SK-N-SH (cell line): ENCODE data around the gene SLC19A3. TPM values are rescaled to one million over a fixed set of nuclear protein-coding genes. Genes with fewer than 3 reads are reported as not detected.

ENCODE experiments used
- CTCF ChIA-PET: fragments of 300-600, 350-600 bp; formaldehyde crosslinking; extraction: SDS; loops from one replicate; lab custom pipeline; 2021; lab: Yijun Ruan, JAX
- POLR2A ChIA-PET: fragments of 350-600 bp; sonication (Branson Sonifier 250); formaldehyde crosslinking; extraction: SDS; loops from one replicate; lab custom pipeline; 2020; ENCODE audit warnings: antibody characterized with exemption, inconsistent platforms; lab: Yijun Ruan, JAX
- DNase-seq: peaks from one replicate; pipeline ENCODE4 v3.0.0; 2012
- H2AFZ ChIP-seq: fragments of 200-600 bp; sonication (generic); 2 replicates; pipeline ENCODE4 v1.8.1; 2016; ENCODE audit warnings: antibody characterized with exemption, mild to moderate bottlenecking, low read depth
- H3F3A ChIP-seq: fragments of 200-600 bp; sonication (generic); replicated peaks from 2 replicates; pipeline ENCODE3; 2016; ENCODE audit warnings: antibody characterized with exemption, mild to moderate bottlenecking; ENCODE audit not compliant: insufficient read depth
- H3K27ac ChIP-seq, 2 experiments: fragments of 200-500 bp in 1 of 2; fragments of 200-600 bp in 1 of 2; sonication (Bioruptor generic) in 1 of 2; sonication (generic), shearing (Covaris generic) in 1 of 2; 2 replicates each; pipeline versions ENCODE4 v1.5.1 to v1.6.1; 2014 to 2016; ENCODE audit warnings: low read depth in 2 of 2, inconsistent platforms in 1 of 2, low read length in 1 of 2, mild to moderate bottlenecking in 1 of 2, mixed read lengths in 1 of 2
- H3K27me3 ChIP-seq: fragments of 200-600 bp; sonication (generic), shearing (Covaris generic); 2 replicates; pipeline ENCODE4 v1.6.1; 2016; ENCODE audit warnings: mixed run types; ENCODE audit not compliant: insufficient read depth
- H3K36me3 ChIP-seq, 2 experiments: fragments of 200-500 bp in 1 of 2; fragments of 200-600 bp in 1 of 2; sonication (Bioruptor generic) in 1 of 2; sonication (generic) in 1 of 2; replicated peaks in 1 of 2; 2 replicates each; pipeline versions ENCODE3 to v1.5.1; 2014 to 2016; ENCODE audit warnings: low read length in 1 of 2, mild to moderate bottlenecking in 1 of 2; ENCODE audit not compliant: insufficient read depth in 2 of 2, control insufficient read depth in 1 of 2
- H3K4me1 ChIP-seq, 2 experiments: fragments of 200-500 bp in 1 of 2; fragments of 200-600 bp in 1 of 2; sonication (Bioruptor generic) in 1 of 2; sonication (generic), shearing (Covaris generic) in 1 of 2; 2 replicates each; pipeline versions ENCODE4 v1.5.1 to v1.6.1; 2014 to 2016; ENCODE audit warnings: low read depth in 1 of 2, low read length in 1 of 2, mixed run types in 1 of 2; ENCODE audit not compliant: insufficient read depth in 2 of 2, control insufficient read depth in 1 of 2
- H3K4me2 ChIP-seq: fragments of 200-600 bp; sonication (generic), shearing (Covaris generic); 2 replicates; pipeline ENCODE4 v1.6.1; 2017; ENCODE audit warnings: mixed run types
- H3K4me3 ChIP-seq, 2 experiments: fragments of 200-500 bp in 1 of 2; fragments of 200-600 bp in 1 of 2; sonication (Bioruptor generic) in 1 of 2; sonication (generic), shearing (Covaris generic) in 1 of 2; 2 replicates each; pipeline versions ENCODE4 v1.5.1 to v1.8.1; 2014 to 2016; ENCODE audit warnings: low read depth in 2 of 2, inconsistent platforms in 1 of 2, low read length in 1 of 2, mild to moderate bottlenecking in 1 of 2, mixed read lengths in 1 of 2, moderate library complexity in 1 of 2
- H3K79me2 ChIP-seq: fragments of 200-600 bp; sonication (generic); 2 replicates; pipeline ENCODE4 v1.8.1; 2017; ENCODE audit warnings: mild to moderate bottlenecking; ENCODE audit not compliant: insufficient read depth
- H3K9ac ChIP-seq: fragments of 200-600 bp; sonication (generic); 2 replicates; pipeline ENCODE4 v1.6.1; 2017; ENCODE audit warnings: mixed run types
- H3K9me2 ChIP-seq: fragments of 200-600 bp; sonication (generic); 2 replicates; pipeline ENCODE4 v1.6.1; 2017; ENCODE audit warnings: mixed run types
- H3K9me3 ChIP-seq: fragments of 200-600 bp; sonication (generic); 2 replicates; pipeline ENCODE4 v1.6.1; 2017; ENCODE audit warnings: mixed run types, mild to moderate bottlenecking, moderate library complexity
- H4K20me1 ChIP-seq: fragments of 200-600 bp; sonication (generic); 2 replicates; pipeline ENCODE4 v1.6.1; 2017; ENCODE audit warnings: mild to moderate bottlenecking, mixed run types; ENCODE audit not compliant: insufficient read depth
- ELF1 ChIP-seq: IDR thresholded peaks from 2 replicates; pipeline ENCODE4 v1.4.0; 2012
- EP300 ChIP-seq, 2 experiments: IDR thresholded peaks; 2 replicates each; pipeline versions ENCODE4 v1.4.0 to v1.6.1; 2012; ENCODE audit warnings: borderline replicate concordance in 1 of 2, low read depth in 1 of 2, low read length in 1 of 2
- EZH2phosphoT487 ChIP-seq: fragments of 200-600 bp; sonication (generic); IDR thresholded peaks from 2 replicates; pipeline ENCODE4 v1.6.1; 2017; ENCODE audit warnings: low read depth, mixed run types, mild to moderate bottlenecking, antibody characterized with exemption, moderate library complexity, borderline replicate concordance
- FOSL2 ChIP-seq: IDR thresholded peaks from 2 replicates; pipeline ENCODE4 v1.4.0; 2012; ENCODE audit warnings: low read depth, mild to moderate bottlenecking, moderate library complexity, borderline replicate concordance
- GABPA ChIP-seq: IDR thresholded peaks from 2 replicates; pipeline ENCODE4 v1.4.0; 2012; ENCODE audit warnings: low read depth, mild to moderate bottlenecking
- GATA2 ChIP-seq: sonication (generic); formaldehyde crosslinking; IDR thresholded peaks from 2 replicates; pipeline ENCODE4 v1.5.0; 2020; ENCODE audit warnings: mild to moderate bottlenecking, missing genetic modification reagents
- MXI1 ChIP-seq: IDR thresholded peaks from 2 replicates; pipeline ENCODE4 v1.6.1; 2012; ENCODE audit warnings: mild to moderate bottlenecking, low read depth, low read length, improper control_type of control experiment
- NFIC ChIP-seq: IDR thresholded peaks from 2 replicates; pipeline ENCODE4 v1.4.0; 2012; ENCODE audit warnings: borderline replicate concordance
- NRF1 ChIP-seq: IDR thresholded peaks from 2 replicates; pipeline ENCODE4 v1.6.1; 2012; ENCODE audit warnings: low read depth, mild to moderate bottlenecking, low read length
- POLR2AphosphoS5 ChIP-seq: IDR thresholded peaks from 2 replicates; pipeline ENCODE4 v1.6.1; 2012; ENCODE audit warnings: low read depth, low read length
- RCOR1 ChIP-seq: fragments of 150-350 bp; IDR thresholded peaks from 2 replicates; pipeline ENCODE4 v1.6.1; 2017; ENCODE audit warnings: antibody characterized with exemption, low read length
- TAF1 ChIP-seq: IDR thresholded peaks from 2 replicates; pipeline ENCODE4 v1.6.1; 2012; ENCODE audit warnings: low read depth, mild to moderate bottlenecking, low read length, moderate library complexity, borderline replicate concordance
- TEAD4 ChIP-seq: IDR thresholded peaks from 2 replicates; pipeline ENCODE4 v1.4.0; 2012; ENCODE audit warnings: mild to moderate bottlenecking, borderline replicate concordance; ENCODE audit not compliant: insufficient read depth
- YY1 ChIP-seq: IDR thresholded peaks from 2 replicates; pipeline ENCODE4 v1.4.0; 2012; ENCODE audit warnings: low read depth, mild to moderate bottlenecking
- ZBTB33 ChIP-seq: IDR thresholded peaks from 2 replicates; pipeline ENCODE4 v1.4.0; 2012; ENCODE audit warnings: low read depth, borderline replicate concordance
- WGBS: methylation state at CpG from one replicate; pipeline ENCODE4 v1.1.6; 2017; ENCODE audit warnings: low lambda C conversion rate; 5-methylcytosine and 5-hydroxymethylcytosine counted together
- polyA plus RNA-seq, 3 experiments: library from polyadenylated mRNA; depleted of rRNA; stranded (reverse); fragments of >200 nt; gene quantifications; 2 replicates each; pipeline ENCODE4 v1.2.3, GENCODE V29; 2012
- TF ChIP-seq, protein P1 (sequence below): fragments of 150-350 bp; IDR thresholded peaks from 2 replicates; pipeline ENCODE4 v1.6.1; 2017; ENCODE audit warnings: antibody characterized with exemption, low read length, low read depth, borderline replicate concordance

Gene SLC19A3
- polyA plus RNA-seq, 1 of the 3 experiments (the other 2 are of a cell fraction), result 0.02 TPM

DNA sequence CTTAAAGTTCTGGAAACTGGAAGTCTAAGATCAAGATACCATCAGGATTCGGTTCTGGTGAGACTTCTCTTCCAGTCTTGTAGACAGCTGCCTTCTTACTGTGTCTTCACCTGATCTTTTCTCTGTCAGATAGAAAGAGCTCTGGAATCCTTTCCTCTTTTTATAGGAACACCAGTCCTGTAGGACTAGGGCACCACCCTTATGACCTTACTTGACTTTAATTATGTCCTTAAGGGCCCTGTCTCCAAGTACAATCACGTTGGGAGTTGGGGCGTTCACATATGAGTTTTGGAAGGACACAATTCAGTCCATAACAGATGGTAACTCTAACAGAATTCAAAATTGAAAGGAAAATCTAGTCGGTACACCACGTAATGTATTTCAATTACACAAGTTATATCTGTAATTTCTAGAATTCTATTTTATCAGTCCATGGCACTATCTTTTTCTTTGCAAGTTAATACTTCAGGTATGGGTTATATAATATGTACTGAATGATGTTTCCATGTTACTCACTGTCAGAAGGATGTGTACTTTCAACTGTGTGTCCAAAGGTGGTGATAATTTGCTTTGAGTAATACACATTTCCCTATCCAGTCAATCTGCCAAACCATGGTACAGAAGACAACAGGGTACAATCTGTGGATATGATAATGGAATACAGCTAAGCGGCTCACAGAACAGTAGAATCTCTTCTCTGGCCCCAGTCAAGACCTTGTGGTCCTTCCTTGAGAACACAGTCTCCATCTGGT, 52.5 kb downstream of the SLC19A3 start:
- 24% methylated on average over 6 of the region's 6 CpGs for WGBS
- Histone ChIP-seq H3F3A (no peaks in the 10 kb centered on the region), H3K9me2 (no peaks in the 10 kb centered on the region), H3K27me3 (no peaks in the 10 kb centered on the region), H3K36me3 (no peaks in the 10 kb centered on the region), H3K9ac (no peak overlapping the region), H3K27ac (no peak overlapping the region), H3K4me1 (peaks cover 0 to 5% of the 10 kb centered on the region in 2 experiments; a peak in 1 of 4 replicates), H4K20me1 (no peaks in the 10 kb centered on the region), H3K79me2 (no peaks in the 10 kb centered on the region), H3K9me3 (no peaks in the 10 kb centered on the region), H3K4me3 (no peak overlapping the region), H3K4me2 (no peak overlapping the region)
- ChIA-PET POLR2A (no interaction called here), CTCF (interaction anchor here (1.1 kb wide), 1 partner anchor 101 kb away, joined by 5 read pairs; no protein-coding TSS in a partner anchor)
- no peak for DNase-seq
- no peak for TF ChIP-seq EZH2phosphoT487
- TF ChIP-seq, all 33 proteins: peak for 0
- H2AFZ ChIP-seq, result no peak overlapping the region

GRCh38 chr2:227661827-227662226, 56.0 kb downstream of the SLC19A3 start:
- Histone ChIP-seq H3K4me1 (peaks cover 0 to 5% of the 10 kb centered on the region in 2 experiments; a peak in 1 of 4 replicates), H3F3A (no peaks in the 10 kb centered on the region), H3K27me3 (no peaks in the 10 kb centered on the region), H2AFZ (no peak overlapping the region), H4K20me1 (no peaks in the 10 kb centered on the region), H3K9me3 (no peaks in the 10 kb centered on the region), H3K9me2 (no peaks in the 10 kb centered on the region), H3K79me2 (no peaks in the 10 kb centered on the region), H3K4me2 (no peak overlapping the region), H3K36me3 (no peaks in the 10 kb centered on the region), H3K4me3 (no peak overlapping the region), H3K9ac (no peak overlapping the region), H3K27ac (no peak overlapping the region)
- TF ChIP-seq TEAD4 (no peak), GATA2 (CRISPR knock-in tag) (no peak), EZH2phosphoT487 (no peak), TAF1 (no peak), ZBTB33 (no peak), NFIC (no peak), ELF1 (no peak), EP300 (IDR thresholded peaks at IDR 0.05; ENCODE audit: borderline replicate concordance in 1 of 2, low read depth in 1 of 2, low read length in 1 of 2) (no peak), POLR2AphosphoS5 (no peak), RCOR1 (no peak), NRF1 (no peak), MXI1 (no peak), FOSL2 (no peak), GABPA (no peak), YY1 (no peak)
- TF ChIP-seq, protein P1, sequence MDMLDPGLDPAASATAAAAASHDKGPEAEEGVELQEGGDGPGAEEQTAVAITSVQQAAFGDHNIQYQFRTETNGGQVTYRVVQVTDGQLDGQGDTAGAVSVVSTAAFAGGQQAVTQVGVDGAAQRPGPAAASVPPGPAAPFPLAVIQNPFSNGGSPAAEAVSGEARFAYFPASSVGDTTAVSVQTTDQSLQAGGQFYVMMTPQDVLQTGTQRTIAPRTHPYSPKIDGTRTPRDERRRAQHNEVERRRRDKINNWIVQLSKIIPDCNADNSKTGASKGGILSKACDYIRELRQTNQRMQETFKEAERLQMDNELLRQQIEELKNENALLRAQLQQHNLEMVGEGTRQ, result no peak
- WGBS, result 36% methylated on average over 3 of the region's 3 CpGs
- ChIA-PET CTCF (interaction anchor here (1.3 to 1.7 kb wide), 2 partner anchors 78 to 104 kb away, joined by 3 to 4 read pairs; no protein-coding TSS in a partner anchor), POLR2A (no interaction called here)
- DNase-seq, result no peak
